Measurements from ENCODE around the gene NHLRC2.
"Not testable (repeated sequence)": the region's sequence is repeated elsewhere in the genome, so short reads cannot be mapped to it uniquely, and the experiment has no call there.

The NHLRC2 gene
- 13.4 to 65.3 (median 34.5) reads per million in 18 experiments for total RNA-seq

DNA sequence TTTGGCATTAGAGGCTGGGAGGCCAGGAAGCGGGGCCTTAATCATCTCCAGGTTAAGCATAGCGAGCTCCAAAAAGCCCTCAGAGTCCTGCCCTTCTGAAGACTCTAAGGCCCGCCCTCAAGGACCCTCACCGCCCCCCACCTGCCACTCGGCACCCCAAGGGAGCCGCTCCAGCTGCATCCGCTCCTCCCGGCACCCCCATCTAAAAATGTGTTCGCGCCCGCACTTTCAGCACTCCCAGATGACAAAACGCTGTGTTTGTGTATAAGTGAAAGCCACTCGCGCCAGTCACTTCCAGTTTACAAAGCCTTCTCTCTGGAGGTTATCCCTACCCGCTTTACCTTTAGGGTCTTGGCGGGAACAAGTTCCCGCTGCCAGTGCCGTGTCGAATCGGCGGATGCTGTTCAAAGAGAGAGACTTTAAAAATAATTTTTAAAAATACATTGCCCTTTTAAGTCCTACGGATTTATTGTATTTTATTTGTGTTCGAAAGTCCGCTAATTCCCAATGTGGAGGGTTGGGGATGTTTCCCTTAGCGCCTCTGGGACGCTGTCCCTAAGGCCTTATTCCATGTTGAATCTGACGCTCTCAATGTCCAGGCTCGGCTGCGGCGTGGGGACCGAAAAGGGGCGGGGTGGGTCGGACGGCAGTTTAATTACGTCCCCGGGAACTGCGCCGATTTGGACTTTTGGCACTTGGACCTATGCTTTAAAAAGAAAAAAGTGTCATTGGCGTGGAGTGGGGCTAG, at the start of gene NHLRC2, which contains the start of gene DCLRE1A:
Gene NHLRC2, plus strand, starts transcription at position 649 of the 748 bp plus-strand sequence. CDS start 212 bp downstream, outside the sequence.
Gene DCLRE1A, minus strand, starts transcription at position 70 of the 748 bp plus-strand sequence. CDS start 900 bp downstream, outside the sequence.
- DNase-seq = peak; percentile 73 to 77

DNA sequence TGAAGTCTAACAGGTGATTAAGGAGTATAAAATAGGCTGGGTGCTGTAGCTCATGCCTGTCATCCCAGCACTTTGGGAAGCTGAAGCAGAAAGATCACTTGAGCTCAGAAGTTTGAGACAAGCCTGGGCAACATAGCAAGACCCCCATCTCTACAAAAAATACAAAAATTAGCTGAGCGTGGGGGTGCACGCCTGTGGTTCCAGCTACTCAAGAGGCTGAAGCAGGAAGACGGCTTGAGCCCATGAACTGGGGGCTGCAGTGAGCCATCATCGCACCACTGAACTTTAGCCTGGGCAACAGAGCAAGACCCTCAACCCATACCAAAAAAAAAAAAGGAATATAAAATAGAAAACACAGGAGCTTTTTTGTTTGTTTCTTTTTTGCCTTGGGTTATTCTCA, 48.0 kb upstream of the NHLRC2 start:
- no peak for DNase-seq

DNA sequence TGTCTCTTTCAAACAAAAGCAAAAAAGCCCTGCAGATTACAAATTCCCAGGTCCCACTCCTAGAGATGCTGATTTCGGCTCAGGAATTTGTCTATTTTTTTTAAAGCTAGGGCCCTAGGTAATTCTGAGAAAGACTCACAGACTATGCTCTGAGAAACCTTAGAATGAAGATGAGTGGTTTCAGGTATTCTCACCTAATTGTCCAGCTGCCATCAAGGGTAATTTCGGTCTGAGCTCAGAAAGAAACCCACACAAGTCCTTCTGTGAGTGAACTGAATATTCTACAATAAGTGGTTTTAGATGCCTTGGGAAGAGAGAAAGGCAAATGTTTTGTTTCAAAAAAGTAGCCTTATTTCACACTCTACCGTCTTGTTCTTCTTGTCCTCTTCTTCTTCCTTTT, 46.3 kb upstream of the NHLRC2 start:
- no peak for DNase-seq

GRCh38 chr10:113814700-113815099, 39.8 kb upstream of the NHLRC2 start:
- not testable (repeated sequence) for DNase-seq

GRCh38 chr10:113819989-113820388, 34.5 kb upstream of the NHLRC2 start:
- no peak for DNase-seq

DNA sequence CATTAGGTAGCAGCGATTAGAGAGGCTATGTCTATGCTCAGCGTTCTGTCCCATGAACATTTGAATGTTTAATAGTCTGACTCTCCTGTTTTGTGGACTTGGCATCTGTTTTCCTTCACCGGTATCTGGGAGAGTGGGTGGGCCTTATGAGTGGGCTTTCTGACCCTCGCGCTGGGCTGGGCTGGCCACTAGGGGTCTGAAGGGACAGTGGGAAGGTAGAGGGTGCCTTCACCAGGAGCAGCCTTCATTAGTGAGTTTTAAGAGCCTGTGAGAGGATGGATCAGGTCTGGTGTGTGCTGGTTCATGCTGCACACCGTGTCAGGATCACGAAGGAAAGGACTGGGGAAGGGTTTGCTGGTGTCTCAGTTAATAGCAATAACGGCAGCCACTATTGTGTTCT, 34.0 kb upstream of the NHLRC2 start:
- no peak for DNase-seq

- DNase-seq = not testable (repeated sequence)
These were observed 33.2 kb upstream of the NHLRC2 start for GRCh38 chr10:113821306-113821705.

DNA sequence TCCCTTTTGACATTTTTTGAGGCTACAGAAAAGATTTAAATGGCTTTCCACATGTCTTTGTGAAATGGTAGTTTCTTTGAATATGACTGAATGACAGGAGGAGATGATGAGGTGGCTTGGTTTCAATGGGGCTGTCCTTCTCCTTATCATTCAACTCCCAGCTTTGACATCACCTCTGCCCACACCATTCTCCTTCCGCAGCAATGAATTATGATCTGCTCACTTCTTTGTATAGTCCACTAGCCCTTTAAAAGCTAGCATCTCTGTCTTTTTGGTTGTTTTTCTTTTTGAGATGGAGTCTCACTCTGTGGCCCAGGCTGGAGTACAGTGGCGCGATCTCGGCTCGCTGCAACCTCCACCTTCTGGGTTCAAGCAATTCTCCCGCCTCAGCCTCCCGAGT, 32.3 kb upstream of the NHLRC2 start:
- DNase-seq = no peak

- no peak for DNase-seq
These were observed 31.1 kb upstream of the NHLRC2 start for GRCh38 chr10:113823389-113823788.

- no peak for DNase-seq
These were observed 28.7 kb upstream of the NHLRC2 start for GRCh38 chr10:113825791-113826190.

DNA sequence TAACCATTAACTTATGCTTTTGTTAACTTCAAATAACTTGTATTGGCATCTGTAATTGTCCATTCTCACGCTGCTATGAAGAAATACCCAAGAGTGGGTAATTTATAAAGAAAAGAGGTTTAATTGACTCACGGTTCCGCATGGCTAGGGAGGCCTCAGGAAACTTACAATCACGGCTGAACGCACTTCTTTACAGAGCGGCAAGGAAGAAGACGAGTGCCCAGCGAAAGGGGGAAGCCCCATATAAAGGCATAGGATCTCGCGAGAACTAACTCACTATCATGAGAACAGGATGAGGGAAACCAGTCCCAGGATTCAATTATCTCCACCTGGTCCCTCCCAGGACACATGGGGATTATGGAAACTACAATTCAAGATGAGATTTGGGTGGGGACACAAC, 25.9 kb upstream of the NHLRC2 start:
- not testable (repeated sequence) for DNase-seq

DNA sequence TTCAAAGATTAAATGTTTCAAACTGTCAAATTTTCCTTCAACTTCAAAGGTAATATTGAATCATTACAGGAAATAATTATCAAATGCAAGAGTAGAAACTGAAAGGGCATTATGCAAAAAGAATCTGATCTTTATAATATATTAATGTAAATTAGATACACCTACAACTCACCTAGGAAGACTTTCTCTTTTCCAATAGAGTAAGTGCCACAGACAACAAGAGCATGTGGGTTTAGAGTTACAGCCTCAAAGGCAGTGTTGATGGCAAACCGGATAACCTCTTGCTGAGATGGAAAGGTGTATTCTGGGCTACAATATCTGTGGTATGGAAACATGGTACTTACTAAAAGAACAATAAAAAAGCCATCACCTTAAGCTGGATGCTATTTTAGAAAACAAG, 12.3 kb upstream of the NHLRC2 start:
- no peak for DNase-seq

DNA sequence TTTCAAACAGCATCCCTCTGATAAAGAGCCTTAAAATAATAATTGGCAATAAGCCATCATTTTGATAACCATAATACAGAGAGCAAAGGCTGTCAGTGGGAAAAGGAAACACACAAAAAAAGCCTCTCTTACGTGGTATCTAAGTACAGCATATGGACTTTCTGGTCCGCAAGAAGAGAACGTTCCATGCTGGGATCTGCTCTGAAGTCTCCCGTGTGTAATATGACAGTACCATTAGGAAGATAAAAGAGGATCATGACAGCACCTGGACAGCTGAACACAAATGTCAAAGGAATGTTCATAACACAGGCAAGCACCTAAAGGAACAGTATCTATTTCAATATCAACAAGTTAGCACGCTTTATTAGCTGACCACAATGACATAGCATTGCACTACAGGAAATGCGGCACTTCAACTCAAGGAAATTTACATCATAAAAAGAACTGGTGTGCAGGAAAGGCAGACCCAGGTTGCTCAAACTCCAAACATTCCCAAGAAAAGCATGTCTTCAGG, 10.4 kb upstream of the NHLRC2 start:
- no peak for DNase-seq

DNA sequence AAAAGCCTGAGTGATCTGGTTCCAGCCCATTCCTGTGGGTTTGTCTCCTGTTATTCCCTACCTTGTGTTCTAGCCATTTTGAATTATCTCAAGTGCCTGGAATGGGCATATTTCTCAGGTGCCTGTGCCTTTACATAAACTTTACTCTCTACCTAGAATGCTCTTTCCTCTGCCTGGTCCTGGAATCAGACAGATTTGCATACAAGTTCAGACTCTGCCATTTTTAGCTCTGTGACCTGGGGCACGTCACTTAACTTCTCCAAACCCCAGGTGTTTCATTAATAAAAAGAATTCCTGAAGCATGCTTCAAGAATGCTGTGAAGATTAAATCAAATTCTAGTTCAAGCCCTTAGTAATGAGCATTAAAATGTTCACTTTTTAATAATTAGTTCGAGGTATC, 8.4 kb upstream of the NHLRC2 start:
- DNase-seq = no peak

DNA sequence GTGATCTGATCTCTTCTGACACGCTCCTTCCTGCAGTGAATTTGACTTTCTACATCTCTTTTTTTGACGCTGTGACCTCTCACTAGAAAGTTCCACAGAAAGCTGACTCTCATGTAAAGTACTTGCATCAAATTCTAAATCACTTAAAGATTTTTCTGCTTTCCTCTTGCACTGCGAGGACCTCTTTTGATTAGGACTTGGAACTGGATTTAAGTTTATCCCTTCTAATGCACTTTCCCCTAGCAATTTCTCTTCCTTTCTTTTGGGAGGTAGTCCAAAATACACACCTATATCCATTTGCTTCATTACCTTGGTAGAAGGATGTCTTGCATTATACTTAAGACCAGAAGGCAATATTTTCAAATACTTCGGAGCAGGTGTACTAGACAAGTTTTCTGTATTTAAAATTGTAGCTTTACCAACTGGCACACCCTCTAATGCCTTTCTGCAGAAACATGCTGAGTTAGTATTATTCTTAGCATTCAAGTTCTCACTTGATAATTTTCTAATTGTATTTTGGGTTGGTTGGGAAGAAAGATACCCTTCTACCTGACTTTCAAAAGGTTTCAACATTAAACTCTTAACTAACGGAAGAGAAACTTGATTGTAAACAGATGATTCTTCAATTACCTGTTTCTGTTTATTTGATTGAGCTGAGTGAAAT, 5.2 kb upstream of the NHLRC2 start:
- DNase-seq = no peak

- no peak for DNase-seq
These were observed 4.5 kb upstream of the NHLRC2 start for GRCh38 chr10:113849946-113850345.

DNA sequence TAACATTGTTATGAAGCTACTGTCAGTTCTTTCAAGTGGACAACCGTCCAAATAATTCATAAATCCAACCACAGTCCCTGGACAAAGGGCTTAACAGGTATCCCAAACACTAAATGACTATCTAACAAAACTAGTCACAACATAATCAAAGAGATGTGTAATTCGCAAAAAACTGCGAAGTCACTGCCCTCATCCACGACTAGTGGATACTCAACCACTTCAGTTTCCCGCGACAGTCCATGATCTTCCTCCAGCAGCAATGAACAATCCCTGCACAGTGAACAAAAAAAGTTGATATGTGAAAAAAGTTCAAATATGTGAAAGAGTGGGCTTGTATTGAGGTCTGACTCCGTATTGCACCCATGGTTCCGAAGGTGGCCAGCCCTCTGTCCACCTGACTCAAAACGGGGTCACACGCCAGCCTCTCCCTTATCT, 866 bp upstream of the NHLRC2 start:
- peak; percentile 17 to 27 for DNase-seq

- peak; percentile 54 to 58 for DNase-seq
These were observed 514 bp downstream of the NHLRC2 start for GRCh38 chr10:113854761-113855588.

DNA sequence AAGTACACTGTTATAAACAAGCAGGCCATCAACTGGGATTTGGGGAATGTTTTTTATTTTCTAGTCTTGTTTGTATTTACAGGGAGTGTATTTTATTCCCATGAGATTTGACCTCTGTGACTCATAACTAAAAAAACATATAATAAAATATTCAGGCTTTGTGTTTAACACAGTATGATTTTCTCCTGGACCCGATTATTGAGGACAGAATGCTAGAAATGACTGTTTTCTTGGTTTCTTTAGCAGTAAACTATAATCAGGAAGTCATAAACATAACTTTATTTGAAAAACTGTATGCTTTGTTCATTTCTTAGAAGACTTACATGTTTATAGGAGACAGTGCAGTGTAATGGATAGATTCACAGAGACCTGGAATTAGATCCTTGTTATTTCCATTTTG, 2.1 kb downstream of the NHLRC2 start:
- no peak for DNase-seq

- DNase-seq = no peak
These were observed 2.7 kb downstream of the NHLRC2 start for GRCh38 chr10:113857210-113857609.

GRCh38 chr10:113858541-113858940, 4.1 kb downstream of the NHLRC2 start:
- no peak for DNase-seq

- DNase-seq = no peak
These were observed 4.8 kb downstream of the NHLRC2 start for GRCh38 chr10:113859261-113859660.

DNA sequence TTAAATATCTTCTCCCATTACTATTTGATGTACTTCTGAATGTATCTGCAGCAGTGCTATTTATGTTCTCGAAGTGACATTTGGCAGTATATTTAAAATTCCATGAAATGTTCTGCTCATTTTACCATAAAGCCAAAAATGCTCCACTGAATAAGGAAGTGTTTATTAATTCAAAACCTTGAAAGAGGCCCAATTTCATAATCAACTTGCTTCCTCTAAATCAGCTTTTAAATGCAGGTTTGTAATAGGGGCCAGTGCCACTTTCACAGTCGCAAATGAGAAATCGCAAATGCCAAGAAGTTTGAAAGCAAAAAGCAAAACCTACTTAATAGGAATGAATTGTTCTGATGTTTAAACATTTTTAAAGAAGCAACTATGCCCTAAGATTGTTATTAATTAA, 11.4 kb downstream of the NHLRC2 start:
- DNase-seq = peak; percentile 62 to 87

Measured in inflammatory macrophage (primary cell).